Activated CD4-positive, alpha-beta T cell treated with anti-CD3 and anti-CD28 coated beads, Interleukin-2, amount 50 U/mL, for 4 hours (primary cell): ENCODE results near the gene TRAF4.
"Not testable (repeated sequence)": the region's sequence is repeated elsewhere in the genome, so short reads cannot be mapped to it uniquely, and the experiment has no call there.

Source experiments
- DNase-seq, 2 experiments: peaks; one replicate each; pipeline ENCODE4 v3.0.0-alpha.2; 2020

TRAF4 gene

DNA sequence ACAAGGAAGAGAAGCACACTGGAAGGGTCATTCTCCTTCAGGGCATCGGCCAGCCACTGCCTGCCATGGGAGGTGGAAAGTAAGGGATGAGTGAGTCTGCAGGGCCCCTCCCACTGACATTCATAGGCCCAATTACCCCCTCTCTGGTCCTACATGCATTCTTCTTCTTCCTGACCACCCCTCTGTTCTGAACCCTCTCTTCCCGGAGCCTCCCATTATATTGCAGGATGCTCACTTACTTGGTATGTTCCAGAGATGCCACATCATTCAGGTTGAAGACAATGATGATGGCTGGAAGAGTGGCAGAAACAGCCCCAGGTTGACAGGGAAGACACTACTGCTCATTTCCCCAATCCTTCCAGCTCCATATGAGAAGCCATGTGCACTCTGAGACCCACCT is 28.6 kb upstream of the TRAF4 start:
- DNase-seq: no peak

DNA sequence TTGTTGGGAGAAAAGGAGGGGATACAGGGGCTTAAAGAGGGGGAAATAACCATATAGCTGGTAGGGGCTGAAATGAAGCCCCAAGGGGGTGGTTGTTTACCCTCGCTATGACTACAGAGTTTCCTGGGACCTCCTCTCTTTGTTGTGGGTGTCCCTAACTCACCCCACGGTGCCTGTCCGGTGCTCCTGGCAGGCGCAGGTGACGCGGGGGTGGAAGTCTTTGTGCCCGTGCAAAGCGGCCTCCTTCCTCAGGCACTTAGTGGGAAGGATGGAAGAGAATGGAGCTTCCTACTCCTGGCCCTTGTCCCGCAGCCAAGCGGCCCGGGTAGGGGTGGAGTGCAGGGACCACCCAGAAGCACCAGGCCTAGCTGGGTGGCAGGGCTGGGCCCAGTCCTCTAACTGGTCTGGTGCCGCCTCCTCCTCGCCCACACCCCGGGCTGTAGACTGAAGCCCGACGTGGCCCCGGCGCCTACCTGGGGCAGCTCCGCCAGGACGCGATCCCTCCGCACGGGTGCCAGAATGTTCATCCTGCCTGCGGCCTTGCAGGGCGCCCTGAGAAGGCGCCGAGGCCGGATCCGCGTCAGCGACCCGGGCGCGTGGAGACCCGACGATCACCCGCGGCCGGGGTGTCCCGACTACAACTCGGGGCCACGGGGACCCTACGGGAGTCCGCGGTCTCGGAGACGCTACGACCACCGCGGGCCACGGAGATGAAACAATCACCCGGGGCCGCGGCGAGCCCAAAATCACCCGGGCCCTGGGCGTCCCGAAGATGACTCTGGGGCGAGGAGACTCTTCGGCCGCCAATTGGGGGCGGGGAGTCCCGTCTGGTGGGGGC is 26.9 kb upstream of the TRAF4 start:
- no peak for DNase-seq

GRCh38 chr17:28717578-28718332 is 26.1 kb upstream of the TRAF4 start, which contains the start of gene RAB34:
Gene RAB34 (minus strand): TSS chr17:28717868. CDS start chr17:28717266, 602 bp downstream.
- no peak for DNase-seq

DNA sequence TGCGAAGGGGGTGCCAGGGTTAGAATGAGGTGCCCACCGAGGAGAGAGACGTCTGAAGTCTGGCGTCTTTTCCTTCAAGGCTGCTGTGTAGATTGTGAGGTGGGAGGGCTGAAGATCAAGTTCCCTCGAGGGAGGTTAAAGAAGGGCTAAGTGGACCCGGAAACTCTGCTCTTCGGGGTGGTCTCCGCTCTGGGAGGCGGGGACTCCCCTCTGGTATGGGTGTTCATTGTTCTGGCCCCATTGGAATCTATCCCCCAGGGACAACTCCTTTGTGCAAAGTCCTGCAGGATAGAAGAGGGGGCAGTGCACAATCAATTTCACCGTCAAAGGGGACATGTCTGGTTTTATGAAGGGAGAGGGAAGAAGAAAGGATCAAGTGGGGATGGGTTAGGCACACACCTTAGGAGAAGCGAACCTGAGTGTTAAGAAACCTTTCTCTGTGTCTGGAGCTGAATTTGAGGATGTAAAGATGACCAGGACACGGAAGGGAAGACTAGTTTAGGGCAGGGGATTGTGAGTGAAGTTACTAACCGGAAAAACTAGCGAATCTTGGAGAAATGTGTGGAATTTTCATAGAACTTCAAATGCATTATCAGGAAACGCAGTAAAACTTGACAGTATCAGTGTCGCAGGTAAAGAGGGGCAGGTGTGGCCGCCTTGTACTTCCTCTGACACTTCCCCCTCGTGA is 25.3 kb upstream of the TRAF4 start:
- DNase-seq: no peak

DNA sequence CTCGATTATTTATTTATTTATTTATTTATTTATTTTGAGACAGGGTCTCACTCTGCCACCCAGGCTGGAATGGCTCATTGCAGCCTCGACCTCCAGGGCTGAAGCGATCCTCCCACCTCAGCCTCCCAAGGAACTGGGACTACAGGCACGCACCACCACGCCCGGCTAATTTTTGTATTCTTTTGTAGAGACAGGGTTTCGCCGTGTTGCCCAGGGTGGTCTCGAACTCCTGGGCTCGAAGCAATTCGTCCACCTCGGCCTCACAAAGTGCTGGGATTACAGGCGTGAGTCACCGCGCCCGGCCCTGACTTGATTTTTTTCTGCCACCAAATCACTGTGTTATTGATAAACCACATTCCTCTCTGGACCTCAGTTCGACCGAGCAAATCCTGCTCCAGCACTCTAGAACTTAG is 24.8 kb upstream of the TRAF4 start:
- DNase-seq: no peak

DNA sequence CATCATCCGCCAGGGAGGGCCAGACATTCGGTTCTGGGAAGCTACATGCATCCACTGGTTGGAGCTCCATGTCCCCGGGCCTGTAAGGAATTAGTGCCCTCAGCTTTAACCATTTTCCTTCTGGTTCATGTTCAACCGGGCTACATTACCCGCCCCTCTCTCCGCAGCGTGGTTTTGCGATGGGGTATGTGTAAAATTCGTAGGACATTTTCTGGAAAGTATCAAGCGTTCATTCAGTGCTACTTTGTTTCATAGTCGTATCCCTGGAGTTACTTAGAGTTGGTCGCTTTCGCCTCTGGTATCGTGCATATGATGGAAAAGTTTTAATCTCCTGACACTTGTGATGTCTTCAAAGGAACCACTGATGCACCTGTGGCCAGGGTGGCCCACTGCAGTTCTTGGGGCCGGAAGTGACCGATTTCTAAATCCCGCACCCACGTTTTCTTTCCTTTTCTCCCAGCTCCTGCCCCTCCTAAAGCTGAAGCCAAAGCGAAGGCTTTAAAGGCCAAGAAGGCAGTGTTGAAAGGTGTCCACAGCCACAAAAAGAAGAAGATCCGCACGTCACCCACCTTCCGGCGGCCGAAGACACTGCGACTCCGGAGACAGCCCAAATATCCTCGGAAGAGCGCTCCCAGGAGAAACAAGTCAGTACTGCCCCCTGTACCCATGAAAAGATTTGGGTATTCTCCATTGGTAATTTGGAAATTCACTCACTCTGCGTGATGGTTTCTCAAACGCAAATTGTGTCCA is 23.4 kb upstream of the TRAF4 start:
- no peak for DNase-seq

DNA sequence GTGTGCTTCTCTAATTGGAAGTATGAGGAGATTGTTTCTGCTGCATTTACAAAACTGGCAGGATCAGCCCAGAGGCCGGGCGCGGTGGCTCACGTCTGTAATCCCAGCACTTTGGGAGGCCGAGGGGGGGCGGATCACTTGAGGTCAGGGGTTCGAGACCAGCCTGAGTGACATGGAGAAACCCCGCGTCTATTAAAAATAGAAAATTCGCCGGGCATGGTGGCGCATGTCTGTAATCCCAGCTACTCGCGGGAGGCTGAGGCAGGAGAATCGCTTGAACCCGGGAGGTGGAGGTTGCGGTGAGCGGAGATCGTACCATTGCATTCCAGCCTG is 22.8 kb upstream of the TRAF4 start:
- not testable (repeated sequence) for DNase-seq

- DNase-seq: no peak
Observed at GRCh38 chr17:28722417-28723158, 21.2 kb upstream of the TRAF4 start.

DNA sequence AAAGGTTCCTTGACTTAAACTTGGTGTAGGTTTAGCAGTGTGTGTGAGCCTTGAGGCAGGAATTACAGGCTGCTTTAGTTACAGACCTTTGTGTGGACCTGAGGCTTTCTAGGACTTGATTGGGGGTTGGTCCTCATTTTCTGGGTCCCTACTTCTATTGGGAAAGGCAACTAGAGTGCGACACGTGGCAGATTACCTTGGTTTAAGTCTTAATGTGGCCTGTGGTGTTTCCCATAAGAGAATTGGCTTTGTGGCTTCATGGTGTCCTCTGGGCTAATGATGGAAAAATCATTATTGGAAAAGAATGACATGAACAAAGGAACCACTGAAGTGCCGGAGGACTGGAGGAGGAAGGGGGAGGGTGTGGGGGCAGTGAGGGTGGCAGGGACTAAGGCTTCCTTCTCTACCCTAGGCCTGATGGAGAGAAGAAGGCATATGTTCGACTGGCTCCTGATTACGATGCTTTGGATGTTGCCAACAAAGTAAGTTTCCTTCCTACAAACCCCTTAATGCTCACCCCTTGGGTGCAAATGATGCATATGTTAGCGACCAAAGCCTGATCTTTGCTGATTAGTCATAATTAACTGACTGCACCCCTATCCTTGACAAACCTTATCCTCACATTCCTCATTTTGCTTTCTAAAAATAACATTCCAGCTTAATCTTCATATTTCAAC is 20.5 kb upstream of the TRAF4 start:
- DNase-seq: no peak

DNA sequence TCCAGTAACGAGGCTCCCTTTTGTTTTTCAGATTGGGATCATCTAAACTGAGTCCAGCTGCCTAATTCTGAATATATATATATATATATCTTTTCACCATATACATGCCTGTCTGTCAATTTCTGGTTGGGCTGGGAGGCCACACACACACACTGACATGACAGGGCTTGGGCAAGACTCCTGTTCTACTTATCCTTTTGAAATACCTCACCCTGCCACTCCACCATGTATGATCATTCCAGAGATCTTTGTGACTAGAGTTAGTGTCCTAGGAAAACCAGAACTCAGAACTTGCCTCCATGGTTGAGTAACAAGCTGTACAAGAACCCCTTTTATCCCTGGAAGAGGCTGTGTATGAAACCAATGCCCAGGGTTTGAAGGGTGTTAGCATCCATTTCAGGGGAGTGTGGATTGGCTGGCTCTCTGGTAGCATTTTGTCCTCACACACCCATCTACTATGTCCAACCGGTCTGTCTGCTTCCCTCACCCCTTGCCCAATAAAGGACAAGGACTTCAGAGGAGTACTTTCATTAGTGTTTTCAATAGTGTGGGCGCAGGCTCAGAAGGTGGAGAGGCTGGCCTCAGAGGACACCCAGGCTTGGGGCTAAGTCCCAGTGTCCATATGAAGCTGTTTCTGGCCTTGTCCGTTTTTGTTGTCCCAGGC is 19.8 kb upstream of the TRAF4 start:
- not testable (repeated sequence) for DNase-seq

DNA sequence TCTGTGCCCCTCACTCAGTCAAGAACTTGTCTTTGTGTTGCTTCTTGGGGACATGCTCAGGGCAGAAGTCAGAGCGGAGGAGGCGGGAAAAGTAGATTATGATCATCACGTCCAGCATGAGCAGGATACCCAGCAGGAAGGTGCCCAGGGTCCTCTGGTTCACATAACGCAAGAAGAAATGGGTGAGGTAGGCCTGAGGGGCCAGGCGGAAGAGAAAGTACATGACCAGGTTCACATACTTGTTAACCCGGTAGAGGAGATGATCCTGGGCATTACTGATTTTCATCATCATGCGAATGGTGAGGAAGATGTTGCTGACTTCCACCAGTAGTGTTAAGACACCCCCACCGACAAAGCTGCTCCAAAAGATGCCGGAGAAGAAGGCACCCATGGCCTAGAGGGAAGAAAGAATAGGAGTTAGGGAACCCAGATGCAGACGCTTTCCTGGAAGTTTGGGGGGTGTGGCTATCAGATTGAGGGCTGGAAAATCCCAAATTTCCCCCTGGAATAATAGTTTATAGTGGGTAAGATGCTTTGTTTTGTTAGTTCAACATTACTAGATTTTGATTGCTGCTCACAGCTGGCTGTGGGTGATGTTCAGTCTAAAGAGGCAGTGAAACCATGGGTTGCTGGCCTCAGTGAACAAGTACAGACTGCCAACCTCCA is 19.2 kb upstream of the TRAF4 start:
- no peak for DNase-seq

DNA sequence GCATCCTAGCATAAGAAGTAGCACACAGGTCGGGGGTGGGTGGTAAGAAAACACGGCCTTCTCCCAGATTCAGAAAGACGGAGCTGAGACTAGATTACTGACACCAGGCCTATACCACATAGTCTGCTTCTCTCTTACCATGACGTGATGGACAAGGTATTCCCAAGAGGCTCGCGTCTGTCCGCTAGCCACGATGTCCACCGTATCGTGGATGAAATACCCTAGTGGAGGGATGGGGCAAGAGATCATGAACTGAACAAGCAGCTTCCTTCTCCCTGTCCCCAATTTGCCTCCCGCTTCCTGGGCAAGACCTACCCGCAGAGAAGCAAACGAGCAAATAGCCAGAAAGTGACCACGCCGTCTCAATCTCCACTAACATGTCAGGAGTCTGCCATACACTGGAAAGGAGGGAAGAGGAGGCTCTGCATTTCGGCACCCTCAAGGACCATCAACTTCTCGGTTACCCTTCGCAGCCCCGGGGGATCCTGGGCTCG is 18.6 kb upstream of the TRAF4 start:
- no peak for DNase-seq

- DNase-seq: no peak
Observed at GRCh38 chr17:28725660-28726225, 18.1 kb upstream of the TRAF4 start.

GRCh38 chr17:28726226-28726626 is 17.6 kb upstream of the TRAF4 start, which contains the start of gene TLCD1:
Gene TLCD1 (minus strand): TSS chr17:28726233. CDS start chr17:28726097, 136 bp downstream.
- DNase-seq: peak; percentile 59 to 61

- peak; percentile 87 to 89 for DNase-seq
Observed at GRCh38 chr17:28726627-28727491, 17.0 kb upstream of the TRAF4 start.

DNA sequence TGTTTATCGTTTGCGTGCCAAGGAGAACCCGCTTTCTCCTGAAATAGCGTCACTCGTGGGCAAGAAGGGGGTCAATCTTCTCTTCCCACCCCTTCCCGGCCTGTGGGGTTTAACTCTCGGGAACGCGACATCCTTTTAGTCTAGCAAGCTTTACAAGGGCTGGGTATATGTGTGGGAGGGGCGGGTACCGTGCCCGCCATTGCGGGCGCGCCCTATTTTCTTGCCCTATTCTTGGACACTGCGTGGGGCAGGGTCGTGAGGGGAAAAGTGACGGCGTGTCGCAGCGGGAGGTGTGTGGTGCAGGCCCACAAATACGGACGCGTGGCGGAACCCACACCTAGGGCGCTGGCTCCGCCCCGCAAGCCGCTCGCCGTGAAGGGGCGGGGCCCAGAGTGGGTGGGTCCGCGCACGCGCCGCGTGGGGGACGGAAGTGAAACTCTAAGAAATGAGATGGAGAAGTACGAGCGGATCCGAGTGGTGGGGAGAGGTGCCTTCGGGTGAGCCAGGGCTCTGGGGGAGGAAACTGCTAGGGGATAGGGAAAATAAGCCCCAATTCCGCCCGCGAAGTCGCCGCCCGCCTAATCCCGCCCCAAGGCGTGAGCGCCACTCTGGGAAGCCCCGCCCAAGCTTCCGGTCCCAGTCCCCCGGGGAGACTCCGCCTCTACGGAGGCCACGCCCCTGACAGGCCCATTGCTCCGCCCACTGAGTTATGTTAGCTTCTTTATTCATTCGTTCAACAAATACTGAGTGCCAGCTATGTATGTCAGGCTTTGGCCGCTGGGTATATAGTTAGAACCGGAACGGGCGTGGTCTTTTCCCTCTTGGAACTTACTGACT is 15.2 kb upstream of the TRAF4 start, which contains the start of gene NEK8:
Gene NEK8 (plus strand): TSS at position 425 of the 837 bp plus-strand sequence. CDS start 26 bp downstream, at position 451.
- DNase-seq: peak; percentile 97 to 98

- no peak for DNase-seq
Observed at GRCh38 chr17:28729950-28730330, 13.9 kb upstream of the TRAF4 start.

GRCh38 chr17:28733346-28733745 is 10.5 kb upstream of the TRAF4 start:
- DNase-seq: no peak
